Lung (tissue), 12 donors: ENCODE results near the gene DEPDC5. TPM values are rescaled to one million over a fixed set of nuclear protein-coding genes. Genes with fewer than 3 reads are reported as not detected.

Experiments
- ATAC-seq: fragments of 200-7000 bp; cut with Tn5 transposase; one replicate; pipeline ENCODE4 v1.9.1; 2020; ENCODE audit warnings: moderate number of reproducible peaks; ENCODE audit not compliant: insufficient read depth, low FRiP score
- DNase-seq, 3 donors: peaks; one replicate each; pipeline ENCODE4 v3.0.0-alpha.2; 2013 to 2017
- H3K27ac ChIP-seq, 2 donors: one replicate each; pipeline ENCODE4 v1.5.1; 2013; ENCODE audit warnings: mild to moderate bottlenecking in 2 of 2, moderate library complexity in 2 of 2, control low read depth in 1 of 2, inconsistent platforms in 1 of 2, low read depth in 1 of 2, low read length in 1 of 2
- H3K27me3 ChIP-seq, 3 donors: one replicate each; pipeline ENCODE4 v1.5.1; 2013; ENCODE audit warnings: low read length in 2 of 3; ENCODE audit not compliant: control insufficient read depth in 3 of 3, insufficient read depth in 3 of 3
- H3K36me3 ChIP-seq, 4 donors: one replicate each; pipeline ENCODE4 v1.5.1; 2013; ENCODE audit warnings: low read length in 4 of 4, mild to moderate bottlenecking in 1 of 4, moderate library complexity in 1 of 4; ENCODE audit not compliant: control insufficient read depth in 4 of 4, insufficient read depth in 4 of 4
- H3K4me1 ChIP-seq, 5 donors: one replicate each; pipeline ENCODE4 v1.5.1; 2013; ENCODE audit warnings: low read length in 5 of 5, mild to moderate bottlenecking in 2 of 5, moderate library complexity in 1 of 5; ENCODE audit not compliant: control insufficient read depth in 5 of 5, insufficient read depth in 5 of 5
- H3K4me3 ChIP-seq: one replicate; pipeline ENCODE4 v1.5.1; 2013; ENCODE audit warnings: mild to moderate bottlenecking, control low read depth, moderate library complexity
- H3K9ac ChIP-seq, 2 donors: one replicate each; pipeline ENCODE4 v1.5.1; 2013; ENCODE audit warnings: low read length in 2 of 2, control low read depth in 1 of 2; ENCODE audit not compliant: insufficient read depth in 1 of 2
- H3K9me3 ChIP-seq, 4 donors: one replicate each; pipeline ENCODE4 v1.5.1; 2013; ENCODE audit warnings: low read length in 3 of 4, mild to moderate bottlenecking in 1 of 4, moderate library complexity in 1 of 4; ENCODE audit not compliant: control insufficient read depth in 4 of 4, insufficient read depth in 3 of 4
- WGBS, 2 donors: extraction: QIAGEN DNeasy Blood & Tissue Kit; methylation state at CpG; one replicate each; pipeline ENCODE4 v1.1.7; 2013; 5-methylcytosine and 5-hydroxymethylcytosine counted together
- polyA plus RNA-seq, 2 donors: library from polyadenylated mRNA; stranded (reverse); fragments of 200-250 nt; gene quantifications; one replicate each; pipeline ENCODE4 v1.2.1, GENCODE V29; 2013
- total RNA-seq, 2 donors: library from RNA; depleted of rRNA in 1 of 2; stranded (reverse); fragments of >200 nt in 1 of 2; gene quantifications; one replicate each; pipeline ENCODE4 v1.2.1, GENCODE V29; 2014 to 2021
- TF ChIP-seq, protein P1 (sequence below): IDR thresholded peaks from 2 replicates; pipeline ENCODE4 v1.5.1; 2012; ENCODE audit warnings: mild to moderate bottlenecking; ENCODE audit errors: control extremely low read depth, extremely low read depth
- donor health status: control.
- donor health status: control.
- donor health status: Bipolar disorder and iron deficiency.
- donor health status: healthy.
- donor health status: DM: yes; HTN: yes; CAD: no.

DEPDC5 gene
- total and polyA plus RNA-seq, 4 donors, result 6.6 to 29.0 (median 16.3) TPM

DNA sequence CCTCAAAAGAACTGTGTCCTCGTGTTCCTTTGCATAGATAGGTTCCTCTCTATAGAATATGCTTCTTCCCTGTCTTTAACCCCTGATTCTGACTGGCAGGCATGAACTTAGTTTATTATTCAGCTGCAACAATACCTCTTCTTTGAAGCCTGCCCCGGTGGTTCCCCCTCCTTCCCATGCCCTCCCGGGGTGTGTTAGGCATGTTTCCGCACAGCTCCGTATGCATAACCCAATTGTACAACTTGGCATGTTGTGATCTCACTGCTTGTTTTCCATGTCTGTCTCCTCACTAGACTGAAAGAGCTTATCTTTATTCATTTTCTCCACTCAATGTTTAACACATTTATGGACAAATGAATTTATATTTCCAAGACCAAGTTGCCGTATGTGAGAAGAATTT lies 72.6 kb downstream of the DEPDC5 start:
- no peak overlapping the region for H3K27ac ChIP-seq
- H3K4me3 ChIP-seq, result no peak overlapping the region
- no peaks in the 10 kb centered on the region for H3K9me3 ChIP-seq
- no peaks in the 10 kb centered on the region for H3K27me3 ChIP-seq
- no peak overlapping the region for H3K9ac ChIP-seq
- peaks cover 0 to 7% (median 0%) of the 10 kb centered on the region in 5 donors for H3K4me1 ChIP-seq
- TF ChIP-seq, protein P1, sequence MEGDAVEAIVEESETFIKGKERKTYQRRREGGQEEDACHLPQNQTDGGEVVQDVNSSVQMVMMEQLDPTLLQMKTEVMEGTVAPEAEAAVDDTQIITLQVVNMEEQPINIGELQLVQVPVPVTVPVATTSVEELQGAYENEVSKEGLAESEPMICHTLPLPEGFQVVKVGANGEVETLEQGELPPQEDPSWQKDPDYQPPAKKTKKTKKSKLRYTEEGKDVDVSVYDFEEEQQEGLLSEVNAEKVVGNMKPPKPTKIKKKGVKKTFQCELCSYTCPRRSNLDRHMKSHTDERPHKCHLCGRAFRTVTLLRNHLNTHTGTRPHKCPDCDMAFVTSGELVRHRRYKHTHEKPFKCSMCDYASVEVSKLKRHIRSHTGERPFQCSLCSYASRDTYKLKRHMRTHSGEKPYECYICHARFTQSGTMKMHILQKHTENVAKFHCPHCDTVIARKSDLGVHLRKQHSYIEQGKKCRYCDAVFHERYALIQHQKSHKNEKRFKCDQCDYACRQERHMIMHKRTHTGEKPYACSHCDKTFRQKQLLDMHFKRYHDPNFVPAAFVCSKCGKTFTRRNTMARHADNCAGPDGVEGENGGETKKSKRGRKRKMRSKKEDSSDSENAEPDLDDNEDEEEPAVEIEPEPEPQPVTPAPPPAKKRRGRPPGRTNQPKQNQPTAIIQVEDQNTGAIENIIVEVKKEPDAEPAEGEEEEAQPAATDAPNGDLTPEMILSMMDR, result no peak
- ATAC-seq (no peak), DNase-seq (no peak)
- WGBS, 2 donors, result 84 to 90% methylated on average over 6 of the region's 6 CpGs
- H3K36me3 ChIP-seq, result peaks cover 13 to 25% (median 21%) of the 10 kb centered on the region in 4 donors

DNA sequence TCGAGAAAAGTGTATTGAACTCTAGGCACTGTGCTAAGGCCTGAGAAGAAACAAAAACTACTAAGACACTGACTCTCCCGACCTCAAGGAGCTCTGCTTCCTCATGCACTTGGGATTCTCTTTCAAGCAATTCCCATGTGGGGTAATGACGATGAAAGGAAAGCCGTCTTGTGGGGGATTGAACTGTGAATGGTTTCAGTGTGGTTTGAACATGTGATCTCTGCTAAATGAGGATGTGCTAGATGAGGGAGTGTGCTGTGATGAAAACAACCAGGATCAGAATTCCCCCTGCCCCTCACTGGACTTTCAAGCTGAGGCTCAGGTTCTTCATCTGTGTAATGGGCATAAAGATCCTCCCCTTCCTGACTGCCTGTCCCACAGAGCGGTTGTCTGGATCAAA lies 74.9 kb downstream of the DEPDC5 start:
- no peak for DNase-seq
- Histone ChIP-seq H3K4me1 (peaks cover 0 to 7% (median 0%) of the 10 kb centered on the region in 5 donors), H3K36me3 (peaks cover 0 to 18% (median 7%) of the 10 kb centered on the region in 4 donors), H3K9ac (no peak overlapping the region), H3K27me3 (no peaks in the 10 kb centered on the region), H3K4me3 (no peak overlapping the region), H3K9me3 (no peaks in the 10 kb centered on the region), H3K27ac (no peak overlapping the region)
- TF ChIP-seq, protein P1, result no peak
- ATAC-seq, result no peak
- 82 to 87% methylated on average over 5 of the region's 5 CpGs for WGBS, 2 donors

DNA sequence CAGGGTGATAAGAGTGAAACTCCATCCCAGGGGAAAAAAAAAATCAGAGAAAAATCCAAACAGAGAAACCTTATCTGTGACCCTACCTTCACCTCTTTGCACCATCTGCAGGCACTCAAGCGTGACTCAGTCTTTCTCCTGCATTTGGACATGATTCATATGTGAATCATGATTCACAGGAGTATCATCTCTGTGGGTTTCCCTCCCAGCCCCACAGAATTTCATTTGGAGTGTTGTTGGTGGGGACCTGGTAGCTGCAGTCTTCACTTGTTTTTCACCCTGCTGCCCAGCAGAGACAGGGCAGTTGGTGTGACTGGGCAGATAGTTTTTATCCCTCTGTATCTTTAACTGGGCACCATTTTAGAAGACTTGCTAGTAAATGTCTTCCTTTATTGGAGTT lies 75.7 kb downstream of the DEPDC5 start:
- peaks cover 2 to 22% (median 9%) of the 10 kb centered on the region in 4 donors for H3K36me3 ChIP-seq
- H3K4me1 ChIP-seq, result peaks cover 0 to 7% (median 0%) of the 10 kb centered on the region in 5 donors
- WGBS, 2 donors, result 69 to 80% methylated on average over 1 of the region's 1 CpG
- peak overlapping the region in 1 of 2 donors; percentile 69 for H3K27ac ChIP-seq
- H3K4me3 ChIP-seq, result no peak overlapping the region
- no peaks in the 10 kb centered on the region for H3K9me3 ChIP-seq
- ATAC-seq, result peak; percentile 46
- no peak overlapping the region for H3K9ac ChIP-seq
- no peaks in the 10 kb centered on the region for H3K27me3 ChIP-seq
- TF ChIP-seq, protein P1, result no peak
- DNase-seq, result no peak

GRCh38 chr22:31830721-31831070 lies 76.9 kb downstream of the DEPDC5 start:
- no peak for ATAC-seq

More at GRCh38 chr22:31830721-31831070, 76.9 kb downstream of the DEPDC5 start:
- Histone ChIP-seq H3K9ac (no peak overlapping the region), H3K27ac (no peak overlapping the region), H3K9me3 (no peaks in the 10 kb centered on the region), H3K4me1 (peaks cover 0 to 7% (median 0%) of the 10 kb centered on the region in 5 donors), H3K36me3 (peaks cover 2 to 31% (median 8%) of the 10 kb centered on the region in 4 donors), H3K4me3 (no peak overlapping the region), H3K27me3 (no peaks in the 10 kb centered on the region)
- TF ChIP-seq, protein P1, result no peak
- WGBS, 2 donors, result 79 to 90% methylated on average over 1 of the region's 1 CpG
- DNase-seq, result peak in 1 of 3 donors; percentile 3
